ENCODE results near the gene RAB23.

DNA sequence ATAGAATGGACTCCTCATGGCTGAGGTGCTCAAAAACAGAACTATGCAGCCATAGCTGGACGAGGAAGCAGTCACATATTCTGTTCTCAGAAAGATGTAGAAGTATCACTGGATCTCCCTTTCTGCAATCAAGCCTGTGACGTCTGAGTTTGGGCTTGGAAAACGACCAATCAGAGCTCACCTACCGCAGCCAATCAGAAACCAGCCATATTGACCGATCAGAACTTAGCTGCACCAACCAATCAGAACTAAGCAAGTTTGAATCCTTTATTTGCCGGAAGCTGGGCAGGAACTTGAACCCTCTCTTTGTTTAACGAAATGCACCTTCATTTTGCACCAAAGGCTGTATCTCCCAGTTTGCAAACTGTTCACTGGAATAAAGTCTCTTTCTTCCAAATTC, 21.8 kb upstream of the RAB23 start:
- TF ChIP-seq, protein P1, sequence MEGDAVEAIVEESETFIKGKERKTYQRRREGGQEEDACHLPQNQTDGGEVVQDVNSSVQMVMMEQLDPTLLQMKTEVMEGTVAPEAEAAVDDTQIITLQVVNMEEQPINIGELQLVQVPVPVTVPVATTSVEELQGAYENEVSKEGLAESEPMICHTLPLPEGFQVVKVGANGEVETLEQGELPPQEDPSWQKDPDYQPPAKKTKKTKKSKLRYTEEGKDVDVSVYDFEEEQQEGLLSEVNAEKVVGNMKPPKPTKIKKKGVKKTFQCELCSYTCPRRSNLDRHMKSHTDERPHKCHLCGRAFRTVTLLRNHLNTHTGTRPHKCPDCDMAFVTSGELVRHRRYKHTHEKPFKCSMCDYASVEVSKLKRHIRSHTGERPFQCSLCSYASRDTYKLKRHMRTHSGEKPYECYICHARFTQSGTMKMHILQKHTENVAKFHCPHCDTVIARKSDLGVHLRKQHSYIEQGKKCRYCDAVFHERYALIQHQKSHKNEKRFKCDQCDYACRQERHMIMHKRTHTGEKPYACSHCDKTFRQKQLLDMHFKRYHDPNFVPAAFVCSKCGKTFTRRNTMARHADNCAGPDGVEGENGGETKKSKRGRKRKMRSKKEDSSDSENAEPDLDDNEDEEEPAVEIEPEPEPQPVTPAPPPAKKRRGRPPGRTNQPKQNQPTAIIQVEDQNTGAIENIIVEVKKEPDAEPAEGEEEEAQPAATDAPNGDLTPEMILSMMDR (IDR thresholded peaks at IDR 0.05): no peak
- TF ChIP-seq POLR2AphosphoS5 (IDR thresholded peaks at IDR 0.05): no peak
- no peak for TF ChIP-seq POLR2A (IDR thresholded peaks at IDR 0.05)
- no peak for TF ChIP-seq EP300 (IDR thresholded peaks at IDR 0.05)

All from upper lobe of left lung (tissue), 4 donors.